ENCODE measurements around the gene ARHGAP9. TPM values are rescaled to one million over a fixed set of nuclear protein-coding genes. Genes with fewer than 3 reads are reported as not detected.
A peak's percentile ranks its signal among the peaks of the same experiment; 100 is the strongest.

ARHGAP9 gene
- total RNA-seq, 1 experiment from 2014 or later, result 3.6 TPM

DNA sequence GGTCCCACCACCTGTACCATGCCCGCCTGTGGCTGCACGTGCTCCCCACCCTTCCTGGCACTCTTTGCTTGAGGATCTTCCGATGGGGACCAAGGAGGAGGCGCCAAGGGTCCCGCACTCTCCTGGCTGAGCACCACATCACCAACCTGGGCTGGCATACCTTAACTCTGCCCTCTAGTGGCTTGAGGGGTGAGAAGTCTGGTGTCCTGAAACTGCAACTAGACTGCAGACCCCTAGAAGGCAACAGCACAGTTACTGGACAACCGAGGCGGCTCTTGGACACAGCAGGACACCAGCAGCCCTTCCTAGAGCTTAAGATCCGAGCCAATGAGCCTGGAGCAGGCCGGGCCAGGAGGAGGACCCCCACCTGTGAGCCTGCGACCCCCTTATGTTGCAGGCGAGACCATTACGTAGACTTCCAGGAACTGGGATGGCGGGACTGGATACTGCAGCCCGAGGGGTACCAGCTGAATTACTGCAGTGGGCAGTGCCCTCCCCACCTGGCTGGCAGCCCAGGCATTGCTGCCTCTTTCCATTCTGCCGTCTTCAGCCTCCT is 23.4 kb downstream of the ARHGAP9 start (continued):
- TF ChIP-seq MXD4 (CRISPR knock-in tag; IDR thresholded peaks at IDR 0.05; ENCODE audit: borderline replicate concordance) (no peak), ERG (CRISPR knock-in tag; IDR thresholded peaks at IDR 0.05) (no peak), FOXP1 (CRISPR knock-in tag; IDR thresholded peaks at IDR 0.05; ENCODE audit: borderline replicate concordance) (peak; percentile 41; the same call in 1 of the 2 replicates), PREB (CRISPR knock-in tag; IDR thresholded peaks at IDR 0.05; ENCODE audit: borderline replicate concordance) (no peak), IRF2 (CRISPR knock-in tag; IDR thresholded peaks at IDR 0.05; ENCODE audit: borderline replicate concordance, low read depth) (no peak), TEAD4 (CRISPR knock-in tag; IDR thresholded peaks at IDR 0.05) (no peak), PRRX2 (CRISPR knock-in tag; IDR thresholded peaks at IDR 0.05) (no peak), TP53 (CRISPR knock-in tag; IDR thresholded peaks at IDR 0.05) (no peak), CTCF (IDR thresholded peaks at IDR 0.05) (0 out of 2 replicates have a peak, but pooled peaks have one; percentile 39), TEAD1 (CRISPR knock-in tag; IDR thresholded peaks at IDR 0.05) (0 out of 2 replicates have a peak, but pooled peaks have one; percentile 43), ZNF232 (CRISPR knock-in tag; IDR thresholded peaks at IDR 0.05) (no peak), SP1 (CRISPR knock-in tag; conservative IDR thresholded peaks at IDR 0.05) (no peak), ZNF532 (CRISPR knock-in tag; IDR thresholded peaks at IDR 0.05; ENCODE audit: borderline replicate concordance) (peak; percentile 30; the same call in 1 of the 2 replicates), ZNF281 (CRISPR knock-in tag; IDR thresholded peaks at IDR 0.05) (no peak), ZSCAN18 (CRISPR knock-in tag; IDR thresholded peaks at IDR 0.05) (no peak), FOXP4 (CRISPR knock-in tag; IDR thresholded peaks at IDR 0.05) (no peak)
- TF ChIP-seq, protein P1, sequence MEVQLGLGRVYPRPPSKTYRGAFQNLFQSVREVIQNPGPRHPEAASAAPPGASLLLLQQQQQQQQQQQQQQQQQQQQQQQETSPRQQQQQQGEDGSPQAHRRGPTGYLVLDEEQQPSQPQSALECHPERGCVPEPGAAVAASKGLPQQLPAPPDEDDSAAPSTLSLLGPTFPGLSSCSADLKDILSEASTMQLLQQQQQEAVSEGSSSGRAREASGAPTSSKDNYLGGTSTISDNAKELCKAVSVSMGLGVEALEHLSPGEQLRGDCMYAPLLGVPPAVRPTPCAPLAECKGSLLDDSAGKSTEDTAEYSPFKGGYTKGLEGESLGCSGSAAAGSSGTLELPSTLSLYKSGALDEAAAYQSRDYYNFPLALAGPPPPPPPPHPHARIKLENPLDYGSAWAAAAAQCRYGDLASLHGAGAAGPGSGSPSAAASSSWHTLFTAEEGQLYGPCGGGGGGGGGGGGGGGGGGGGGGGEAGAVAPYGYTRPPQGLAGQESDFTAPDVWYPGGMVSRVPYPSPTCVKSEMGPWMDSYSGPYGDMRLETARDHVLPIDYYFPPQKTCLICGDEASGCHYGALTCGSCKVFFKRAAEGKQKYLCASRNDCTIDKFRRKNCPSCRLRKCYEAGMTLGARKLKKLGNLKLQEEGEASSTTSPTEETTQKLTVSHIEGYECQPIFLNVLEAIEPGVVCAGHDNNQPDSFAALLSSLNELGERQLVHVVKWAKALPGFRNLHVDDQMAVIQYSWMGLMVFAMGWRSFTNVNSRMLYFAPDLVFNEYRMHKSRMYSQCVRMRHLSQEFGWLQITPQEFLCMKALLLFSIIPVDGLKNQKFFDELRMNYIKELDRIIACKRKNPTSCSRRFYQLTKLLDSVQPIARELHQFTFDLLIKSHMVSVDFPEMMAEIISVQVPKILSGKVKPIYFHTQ (CRISPR knock-in tag; IDR thresholded peaks at IDR 0.05), result no peak
- TF ChIP-seq, protein P2, sequence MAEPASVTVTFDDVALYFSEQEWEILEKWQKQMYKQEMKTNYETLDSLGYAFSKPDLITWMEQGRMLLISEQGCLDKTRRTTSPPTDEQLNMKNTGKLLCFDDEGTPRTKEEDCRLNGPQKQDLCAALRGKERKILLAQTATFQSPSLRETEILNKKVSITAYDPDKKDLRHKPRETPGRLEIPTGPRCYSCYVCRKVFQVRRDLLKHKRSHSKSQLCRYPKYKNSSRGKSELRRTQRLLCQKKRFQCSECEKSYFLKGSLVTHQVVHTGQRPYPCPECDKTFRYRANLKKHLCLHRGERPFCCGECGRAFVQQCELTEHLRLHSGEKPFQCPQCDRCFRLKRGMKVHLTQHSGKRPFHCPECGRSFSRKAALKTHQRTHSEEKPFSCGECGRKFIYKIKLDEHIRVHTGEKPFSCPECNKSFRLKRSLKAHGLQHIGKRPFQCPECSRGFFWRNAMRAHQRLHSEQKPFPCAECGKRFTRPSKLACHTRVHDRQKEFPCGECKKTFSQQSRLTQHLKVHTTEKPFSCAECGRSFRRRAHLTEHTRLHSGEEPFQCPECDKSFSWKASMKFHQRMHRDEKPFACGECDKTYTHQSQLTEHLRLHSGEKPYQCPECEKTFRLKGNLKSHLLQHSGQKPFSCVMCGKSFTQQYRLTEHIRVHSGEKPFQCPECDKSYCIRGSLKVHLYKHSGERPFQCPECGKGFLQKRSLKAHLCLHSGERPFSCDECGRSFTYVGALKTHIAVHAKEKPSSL (CRISPR knock-in tag; conservative IDR thresholded peaks at IDR 0.05), result no peak
